ENCODE measurements around the gene TMEM271. TPM values are rescaled to one million over a fixed set of nuclear protein-coding genes. Genes with fewer than 3 reads are reported as not detected.
A peak's percentile ranks its signal among the peaks of the same experiment; 100 is the strongest.

TMEM271 gene
- total RNA-seq, 2 donors from 2014 or later = not detected

DNA sequence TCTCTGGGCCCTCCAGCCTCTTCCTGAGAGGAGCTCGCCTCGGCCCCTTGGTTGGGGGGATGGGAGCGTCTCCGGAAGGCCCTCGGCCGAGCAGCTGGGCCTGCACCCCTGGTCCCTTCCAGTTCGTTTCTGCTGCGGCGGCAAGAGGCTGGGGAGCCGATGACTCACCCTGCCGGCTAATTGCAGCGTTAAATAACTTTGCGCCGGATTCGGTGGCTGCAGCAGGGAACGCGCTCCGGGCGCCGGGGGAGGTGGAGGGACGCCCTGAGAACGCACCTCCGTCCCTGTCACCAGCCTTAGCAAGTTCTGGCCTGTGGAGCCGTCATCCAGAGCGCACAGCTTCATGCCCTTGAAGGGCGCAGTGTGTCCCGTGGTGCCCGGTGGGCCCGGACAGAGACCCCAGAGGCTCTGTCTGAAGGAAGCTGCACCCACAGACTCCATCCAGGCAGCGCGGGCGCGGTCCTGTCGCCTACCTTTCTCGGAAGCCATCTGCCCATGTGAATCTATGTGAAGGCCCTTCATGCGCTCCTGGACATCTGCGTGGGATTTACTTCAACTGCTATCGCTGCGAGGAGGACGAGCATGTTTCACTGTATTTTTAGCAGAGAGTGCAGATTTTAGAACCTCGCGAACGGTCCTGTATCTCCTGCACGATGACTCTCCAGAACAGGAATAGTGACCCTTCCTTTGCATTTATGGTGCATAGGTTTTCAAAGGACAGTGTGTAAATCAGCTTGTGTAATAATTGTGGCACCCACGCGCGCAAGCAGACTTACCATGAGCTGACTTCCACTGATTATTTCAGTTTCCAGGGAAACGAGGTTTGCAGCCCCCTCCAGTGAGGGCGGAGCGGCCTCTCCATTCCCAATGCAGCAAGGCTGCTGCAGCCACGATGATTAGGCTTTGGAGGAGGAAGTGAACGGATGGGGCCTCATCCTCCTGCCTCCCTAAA is 1.7 kb upstream of the TMEM271 start:
- H3K27me3 ChIP-seq (ENCODE audit: control insufficient read depth, insufficient read depth, low read length, poor library complexity, severe bottlenecking) = peaks cover 88% of the 10 kb centered on the region
- peak overlapping the region; percentile 55 for H3K4me3 Mint-ChIP-seq
- peak; percentile 88 for DNase-seq
- 4 to 7% methylated on average over 45 to 52 of the region's 52 CpGs for WGBS, 2 experiments (ENCODE audit: insufficient coverage in 1 of 2, insufficient read length in 1 of 2)
- no peak overlapping the region for H3K27ac ChIP-seq (ENCODE audit: low read depth, low read length)
- H3K36me3 Mint-ChIP-seq (ENCODE audit: low read depth) = no peaks in the 10 kb centered on the region
- H3K36me3 ChIP-seq (ENCODE audit: control insufficient read depth, insufficient read depth, low read length) = no peaks in the 10 kb centered on the region
- H3K27me3 Mint-ChIP-seq (ENCODE audit: insufficient read depth) = peaks cover 79% of the 10 kb centered on the region
- H3K9me3 Mint-ChIP-seq = no peaks in the 10 kb centered on the region
- H3K9me3 ChIP-seq (ENCODE audit: control insufficient read depth, low read length) = no peaks in the 10 kb centered on the region
- H3K4me3 ChIP-seq (ENCODE audit: low read length) = no peak overlapping the region
- H3K9ac ChIP-seq (ENCODE audit: extremely low read depth, low read length, poor library complexity, severe bottlenecking) = no peak overlapping the region
- peaks cover 7% of the 10 kb centered on the region for H3K4me1 ChIP-seq (ENCODE audit: control insufficient read depth, insufficient read depth, low read length)
- H3K27ac Mint-ChIP-seq = no peak overlapping the region
- H3K4me1 Mint-ChIP-seq = peaks cover 9% of the 10 kb centered on the region
- TF ChIP-seq, protein P1, sequence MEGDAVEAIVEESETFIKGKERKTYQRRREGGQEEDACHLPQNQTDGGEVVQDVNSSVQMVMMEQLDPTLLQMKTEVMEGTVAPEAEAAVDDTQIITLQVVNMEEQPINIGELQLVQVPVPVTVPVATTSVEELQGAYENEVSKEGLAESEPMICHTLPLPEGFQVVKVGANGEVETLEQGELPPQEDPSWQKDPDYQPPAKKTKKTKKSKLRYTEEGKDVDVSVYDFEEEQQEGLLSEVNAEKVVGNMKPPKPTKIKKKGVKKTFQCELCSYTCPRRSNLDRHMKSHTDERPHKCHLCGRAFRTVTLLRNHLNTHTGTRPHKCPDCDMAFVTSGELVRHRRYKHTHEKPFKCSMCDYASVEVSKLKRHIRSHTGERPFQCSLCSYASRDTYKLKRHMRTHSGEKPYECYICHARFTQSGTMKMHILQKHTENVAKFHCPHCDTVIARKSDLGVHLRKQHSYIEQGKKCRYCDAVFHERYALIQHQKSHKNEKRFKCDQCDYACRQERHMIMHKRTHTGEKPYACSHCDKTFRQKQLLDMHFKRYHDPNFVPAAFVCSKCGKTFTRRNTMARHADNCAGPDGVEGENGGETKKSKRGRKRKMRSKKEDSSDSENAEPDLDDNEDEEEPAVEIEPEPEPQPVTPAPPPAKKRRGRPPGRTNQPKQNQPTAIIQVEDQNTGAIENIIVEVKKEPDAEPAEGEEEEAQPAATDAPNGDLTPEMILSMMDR (conservative IDR thresholded peaks at IDR 0.05) = no peak

GRCh38 chr4:576991-577498 is 950 bp upstream of the TMEM271 start:
- H3K36me3 ChIP-seq (ENCODE audit: control insufficient read depth, insufficient read depth, low read length) = no peaks in the 10 kb centered on the region
- H3K9me3 ChIP-seq (ENCODE audit: control insufficient read depth, low read length) = no peaks in the 10 kb centered on the region
- peaks cover 9% of the 10 kb centered on the region for H3K4me1 Mint-ChIP-seq
- 0 to 1% methylated on average over 8 to 37 of the region's 37 CpGs for WGBS, 2 experiments (ENCODE audit: insufficient coverage in 1 of 2, insufficient read length in 1 of 2)
- peak overlapping the region; percentile 55 for H3K4me3 Mint-ChIP-seq
- no peak overlapping the region for H3K27ac ChIP-seq (ENCODE audit: low read depth, low read length)
- peaks cover 91% of the 10 kb centered on the region for H3K27me3 ChIP-seq (ENCODE audit: control insufficient read depth, insufficient read depth, low read length, poor library complexity, severe bottlenecking)
- no peaks in the 10 kb centered on the region for H3K9me3 Mint-ChIP-seq
- no peak for DNase-seq
- no peak overlapping the region for H3K9ac ChIP-seq (ENCODE audit: extremely low read depth, low read length, poor library complexity, severe bottlenecking)
- H3K4me1 ChIP-seq (ENCODE audit: control insufficient read depth, insufficient read depth, low read length) = peaks cover 7% of the 10 kb centered on the region
- H3K36me3 Mint-ChIP-seq (ENCODE audit: low read depth) = no peaks in the 10 kb centered on the region
- H3K27me3 Mint-ChIP-seq (ENCODE audit: insufficient read depth) = peaks cover 83% of the 10 kb centered on the region
- no peak overlapping the region for H3K4me3 ChIP-seq (ENCODE audit: low read length)
- TF ChIP-seq, protein P1 (conservative IDR thresholded peaks at IDR 0.05) = no peak
- H3K27ac Mint-ChIP-seq = no peak overlapping the region

DNA sequence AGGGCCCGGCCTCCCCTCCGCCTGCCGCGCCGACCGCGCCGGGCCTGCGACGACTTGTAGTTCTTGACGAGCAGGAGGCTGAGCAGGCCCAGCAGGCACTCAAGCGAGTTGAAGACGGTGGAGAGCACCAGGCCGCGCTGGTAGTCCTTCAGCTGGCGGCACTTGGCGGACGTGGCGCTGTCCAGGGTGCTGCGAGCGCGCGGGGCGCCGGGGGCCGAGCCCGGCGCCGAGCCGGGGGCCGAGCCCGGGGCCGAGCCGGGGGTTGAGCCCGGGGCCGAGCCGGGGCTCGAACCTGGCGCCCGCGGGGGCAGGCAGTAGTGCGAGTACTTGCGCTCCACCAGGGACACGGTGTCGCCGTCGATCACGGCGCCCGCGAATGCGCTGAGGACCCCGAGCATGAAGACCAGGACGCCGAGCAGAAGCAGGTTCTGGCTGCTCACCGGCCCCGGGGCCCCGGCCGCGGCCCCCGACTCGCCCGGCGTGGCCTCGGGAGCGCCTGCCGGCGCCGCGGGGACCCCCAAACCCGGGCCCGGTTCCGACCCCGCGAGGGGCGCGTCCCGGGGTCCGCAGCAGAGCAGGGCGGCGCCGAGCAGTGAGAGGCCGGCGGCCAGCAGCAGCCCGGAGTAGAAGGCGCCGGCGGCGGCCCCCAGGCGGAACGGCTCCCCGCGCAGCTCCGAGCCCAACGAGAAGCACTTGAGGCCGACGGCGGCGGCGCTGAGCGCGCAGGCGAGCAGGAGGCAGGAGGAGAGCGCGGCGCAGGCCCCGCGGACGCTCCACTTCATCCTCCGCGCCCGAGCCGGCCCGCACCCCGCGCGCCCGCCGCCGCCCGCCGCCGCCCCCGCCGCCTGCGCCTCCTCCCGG is 584 bp downstream of the TMEM271 start:
- no peak overlapping the region for H3K9ac ChIP-seq (ENCODE audit: extremely low read depth, low read length, poor library complexity, severe bottlenecking)
- no peaks in the 10 kb centered on the region for H3K9me3 Mint-ChIP-seq
- no peak overlapping the region for H3K27ac Mint-ChIP-seq
- H3K27me3 ChIP-seq (ENCODE audit: control insufficient read depth, insufficient read depth, low read length, poor library complexity, severe bottlenecking) = peaks cover 91% of the 10 kb centered on the region
- H3K4me3 Mint-ChIP-seq = no peak overlapping the region
- H3K4me1 Mint-ChIP-seq = peaks cover 9% of the 10 kb centered on the region
- 1% methylated on average over 52 to 127 of the region's 127 CpGs for WGBS, 2 experiments (ENCODE audit: insufficient coverage in 1 of 2, insufficient read length in 1 of 2)
- peaks cover 83% of the 10 kb centered on the region for H3K27me3 Mint-ChIP-seq (ENCODE audit: insufficient read depth)
- no peak overlapping the region for H3K4me3 ChIP-seq (ENCODE audit: low read length)
- H3K4me1 ChIP-seq (ENCODE audit: control insufficient read depth, insufficient read depth, low read length) = peaks cover 7% of the 10 kb centered on the region
- H3K36me3 ChIP-seq (ENCODE audit: control insufficient read depth, insufficient read depth, low read length) = no peaks in the 10 kb centered on the region
- TF ChIP-seq, protein P1 (conservative IDR thresholded peaks at IDR 0.05) = no peak
- H3K9me3 ChIP-seq (ENCODE audit: control insufficient read depth, low read length) = no peaks in the 10 kb centered on the region
- no peak overlapping the region for H3K27ac ChIP-seq (ENCODE audit: low read depth, low read length)
- H3K36me3 Mint-ChIP-seq (ENCODE audit: low read depth) = no peaks in the 10 kb centered on the region
- peak; percentile 93 for DNase-seq
